ENCODE data around the gene KCP.

KCP gene

DNA sequence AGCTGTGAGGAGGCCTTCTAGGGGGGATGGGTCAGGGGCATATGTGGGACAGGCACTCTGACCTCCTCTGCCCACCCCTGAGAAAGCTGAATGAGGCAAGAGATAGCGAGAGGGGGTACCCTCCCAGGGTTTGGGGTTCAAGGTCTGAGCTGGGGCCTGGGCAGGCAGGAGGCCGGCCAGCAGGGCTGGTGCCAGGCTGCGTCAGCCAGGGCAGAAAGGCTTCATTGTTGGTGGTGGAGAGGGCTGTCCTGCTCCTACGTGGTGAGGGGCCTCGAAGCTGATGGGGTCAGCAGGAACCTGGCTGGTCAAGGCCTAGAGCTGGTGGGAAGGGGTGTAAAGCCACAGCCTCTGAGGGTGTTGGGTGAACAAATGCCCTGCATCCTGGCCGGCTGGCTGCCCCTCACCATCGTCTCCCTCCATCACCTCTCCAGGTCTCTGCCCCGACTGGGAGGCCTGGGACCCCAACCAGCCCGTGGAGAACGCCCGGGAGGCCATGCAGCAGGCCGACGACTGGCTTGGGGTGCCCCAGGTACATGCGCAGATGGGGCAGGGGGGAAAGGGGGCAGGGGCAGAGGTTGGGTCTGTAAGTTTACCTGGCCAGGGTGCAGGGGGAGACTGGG lies 73.7 kb downstream of the KCP start:
- DNase-seq: no peak

DNA sequence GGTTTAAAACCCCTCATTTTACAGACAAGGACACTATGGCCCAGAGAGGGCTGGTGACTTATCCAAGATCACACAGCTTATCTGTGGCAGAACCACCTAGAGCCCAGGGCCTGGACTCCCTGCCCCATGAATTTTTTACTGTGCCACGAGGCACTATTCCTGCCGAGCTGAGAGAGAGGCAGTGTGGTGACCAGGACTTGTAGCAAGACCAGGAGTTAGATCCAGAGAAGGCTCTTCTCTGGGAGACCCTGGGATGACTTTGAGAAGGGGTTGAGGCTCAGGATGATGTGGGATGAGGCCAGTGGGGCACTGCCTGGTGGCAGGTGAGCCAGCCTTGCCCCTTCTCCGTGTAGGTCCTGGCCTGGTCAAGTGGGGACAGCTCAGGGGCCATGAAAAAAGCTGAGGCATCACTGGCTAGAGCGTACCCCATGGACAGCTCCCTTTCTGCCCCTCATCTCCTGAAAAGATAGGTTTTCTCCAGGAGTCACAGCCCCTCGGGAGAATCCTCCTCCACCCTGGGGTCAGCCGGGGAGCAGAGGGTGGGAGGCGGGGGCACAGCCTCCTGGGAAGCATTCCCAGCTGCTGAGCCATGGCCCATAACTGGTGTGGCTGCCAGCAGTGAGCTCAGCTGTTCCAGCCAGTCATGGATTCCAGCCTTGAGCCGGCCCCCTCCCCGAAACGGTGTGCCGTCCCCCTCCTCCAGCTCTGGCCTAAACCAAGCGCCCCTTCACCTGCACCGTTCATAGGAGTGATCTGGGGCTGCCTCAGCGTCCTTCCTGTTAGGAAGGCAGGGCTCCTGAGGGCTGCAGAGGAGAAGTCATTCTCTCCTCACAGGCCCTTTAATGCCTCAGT lies 74.5 kb downstream of the KCP start:
- DNase-seq: peak; percentile 73

DNA sequence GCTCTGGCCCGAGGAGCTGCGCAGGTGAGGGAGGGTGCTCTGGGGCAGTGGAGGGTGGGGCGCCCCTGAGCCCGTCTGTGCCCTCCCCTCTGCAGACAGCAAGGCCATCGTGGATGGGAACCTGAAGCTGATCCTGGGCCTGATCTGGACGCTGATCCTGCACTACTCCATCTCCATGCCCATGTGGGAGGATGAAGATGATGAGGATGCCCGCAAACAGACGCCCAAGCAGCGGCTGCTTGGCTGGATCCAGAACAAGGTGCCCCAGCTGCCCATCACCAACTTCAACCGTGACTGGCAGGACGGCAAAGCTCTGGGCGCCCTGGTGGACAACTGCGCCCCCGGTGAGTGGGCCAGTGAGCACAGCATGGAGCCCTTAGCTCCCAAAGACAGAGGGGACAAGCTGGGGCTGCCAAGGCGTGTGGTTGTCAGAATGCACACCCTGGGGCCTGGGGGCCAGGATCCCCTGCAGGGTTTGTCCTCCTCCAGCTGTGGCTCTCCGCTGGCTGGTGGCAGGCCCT lies 75.2 kb downstream of the KCP start:
- DNase-seq: no peak

DNA sequence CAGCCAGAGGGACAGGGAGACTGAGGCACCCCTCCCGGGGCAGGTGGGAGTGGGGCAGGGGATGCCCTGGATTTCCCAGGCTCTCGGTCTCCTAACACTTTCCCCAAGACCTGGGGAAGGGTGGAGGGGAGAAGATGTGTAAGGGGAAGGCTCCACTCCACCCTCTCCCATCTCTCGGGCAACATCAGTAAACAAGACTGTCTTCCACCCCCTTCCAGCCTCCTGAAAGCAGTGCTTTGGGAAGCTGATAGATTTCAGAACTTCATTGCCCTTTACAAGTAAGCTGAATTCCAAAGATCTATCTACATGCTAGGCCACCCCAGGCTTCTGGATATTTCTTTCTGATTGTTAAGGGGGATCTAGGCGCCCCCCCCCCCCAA lies 76.6 kb downstream of the KCP start:
- no peak for DNase-seq

DNA sequence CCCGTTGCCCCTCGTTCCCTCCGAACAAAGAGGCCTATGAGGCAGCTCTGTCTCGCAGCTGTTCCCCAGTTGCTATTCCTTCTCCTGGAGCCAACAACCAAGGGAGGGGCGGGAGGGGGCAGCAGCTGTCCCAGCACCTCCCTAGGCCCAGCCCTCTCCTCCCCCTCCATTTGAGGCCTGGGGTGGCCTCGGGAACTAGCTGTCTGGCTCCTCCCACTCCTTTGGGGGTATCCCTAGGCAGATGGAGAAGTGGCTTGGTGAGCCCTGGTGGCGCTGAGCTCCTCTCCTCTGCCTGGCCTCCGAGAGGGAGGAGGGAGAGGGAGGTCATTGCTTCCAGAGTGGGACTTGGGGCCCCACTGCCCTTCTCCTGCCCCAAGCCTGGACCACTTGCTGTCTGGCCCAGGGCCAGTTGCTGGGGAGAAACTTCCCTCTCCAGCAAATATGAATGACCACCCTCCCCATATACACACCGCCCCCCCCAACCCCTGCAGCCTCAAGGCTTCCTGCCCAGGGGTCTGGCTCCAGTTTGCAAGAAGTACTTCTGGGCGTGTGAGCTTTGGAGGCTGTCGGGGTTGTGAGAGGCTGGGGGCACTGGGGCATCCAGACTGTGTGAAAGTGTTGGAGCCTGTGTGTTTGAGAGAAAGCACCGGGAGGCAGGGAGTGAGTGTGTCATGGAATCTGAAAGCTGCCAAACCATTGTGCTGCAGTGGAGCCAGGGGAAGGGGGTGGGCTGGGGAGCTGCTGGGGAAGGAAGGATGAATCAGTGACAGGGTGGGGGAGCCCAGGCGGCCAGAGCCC lies 77.2 kb downstream of the KCP start:
- peak; percentile 94 for DNase-seq

DNA sequence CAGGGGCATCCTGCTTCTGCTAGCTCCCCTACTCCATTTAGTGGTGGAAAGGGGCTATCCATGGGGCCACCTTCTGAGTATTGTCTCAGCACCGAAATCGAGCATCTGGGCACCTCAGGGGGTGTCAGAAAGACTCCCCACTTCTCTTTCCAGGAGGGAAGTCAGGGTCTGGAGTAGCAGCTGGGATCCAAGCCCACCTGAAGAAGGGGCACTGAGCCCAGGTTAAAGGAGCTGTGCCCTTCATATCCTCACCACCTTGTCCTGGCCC lies 77.7 kb downstream of the KCP start:
- DNase-seq: no peak

DNA sequence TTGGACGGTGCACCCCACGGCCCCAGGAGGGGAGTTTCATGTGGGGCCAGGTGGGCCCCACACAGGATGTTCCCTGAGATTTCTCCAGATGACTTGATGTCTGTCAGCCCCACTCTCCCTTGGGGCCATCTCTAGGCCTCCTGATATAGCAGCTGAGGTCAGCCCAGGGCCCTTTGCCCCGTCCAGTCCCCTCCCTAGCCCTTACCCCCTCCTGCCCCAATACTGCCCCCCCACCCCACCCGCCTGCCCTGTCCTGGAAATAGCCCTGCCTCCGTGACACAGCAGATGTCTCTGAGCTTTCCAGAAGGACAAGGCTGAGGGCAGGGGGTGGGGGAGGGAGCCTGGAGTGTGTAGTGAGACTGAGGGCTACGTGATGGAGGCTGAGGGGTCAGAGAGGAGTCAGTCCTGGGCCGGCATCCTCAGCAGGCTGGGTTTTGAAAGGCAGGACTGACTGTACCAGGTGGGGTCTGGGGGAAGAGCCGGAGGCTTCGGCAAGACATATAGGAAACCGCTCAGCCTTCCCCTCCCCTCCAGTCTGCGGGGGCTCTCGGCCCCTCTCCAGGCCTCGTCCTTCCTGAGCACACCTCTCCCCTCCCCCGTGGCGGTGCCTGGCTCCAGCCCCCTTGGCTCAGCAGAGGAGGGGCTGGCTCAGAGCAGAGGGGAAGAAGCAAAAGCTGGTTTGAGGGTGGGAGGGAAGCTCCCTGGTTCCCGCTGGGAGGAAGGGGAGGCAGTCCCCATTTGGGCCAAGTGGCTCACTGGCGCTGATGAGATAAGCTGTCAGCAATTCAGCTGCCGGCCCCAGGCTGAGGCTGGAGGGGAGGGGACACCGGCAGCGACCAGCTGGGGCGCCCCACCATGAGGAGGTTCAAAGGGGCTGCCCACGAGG lies 78.3 kb downstream of the KCP start:
- DNase-seq: peak; percentile 91

DNA sequence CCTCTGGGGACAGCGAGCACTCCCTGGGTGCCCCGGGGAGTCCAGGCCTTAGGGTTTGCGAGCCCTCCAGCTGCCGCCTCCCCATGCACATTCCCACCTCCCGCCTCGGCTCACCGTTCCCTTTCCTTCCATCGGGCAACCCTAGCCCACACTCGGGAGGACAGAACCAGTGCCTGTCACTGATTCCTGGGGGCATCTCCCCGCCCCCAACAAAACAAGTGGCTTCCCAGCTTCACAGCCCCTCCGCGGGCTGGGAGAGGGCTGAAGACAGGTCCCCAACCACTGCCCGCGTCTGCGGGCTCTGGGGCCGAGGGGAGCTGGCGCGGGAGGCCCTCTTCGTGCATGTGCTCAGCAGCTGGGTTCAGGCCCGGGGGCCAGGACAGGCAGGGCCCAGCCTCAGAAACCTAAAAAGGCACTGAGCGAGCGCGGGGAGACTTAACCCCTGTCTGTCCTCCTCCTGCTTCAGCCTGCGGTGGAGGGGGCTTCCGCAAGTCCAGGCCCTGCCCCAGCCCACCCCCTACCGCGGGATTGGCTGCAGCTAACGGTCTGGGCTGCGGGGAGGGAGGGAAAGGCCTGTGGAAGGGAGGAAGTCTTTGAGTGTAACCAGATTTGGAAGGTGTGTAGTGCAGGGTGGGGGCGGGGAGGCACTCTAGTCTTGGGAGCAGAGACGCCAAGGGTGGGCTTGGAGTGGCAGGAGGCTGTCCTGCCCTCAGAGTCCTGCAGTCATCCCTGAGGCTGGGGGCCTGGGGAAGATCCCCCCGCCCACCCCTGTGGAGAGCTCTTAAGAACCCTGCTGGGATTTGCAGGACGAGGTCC lies 79.1 kb downstream of the KCP start:
- peak; percentile 92 for DNase-seq

DNA sequence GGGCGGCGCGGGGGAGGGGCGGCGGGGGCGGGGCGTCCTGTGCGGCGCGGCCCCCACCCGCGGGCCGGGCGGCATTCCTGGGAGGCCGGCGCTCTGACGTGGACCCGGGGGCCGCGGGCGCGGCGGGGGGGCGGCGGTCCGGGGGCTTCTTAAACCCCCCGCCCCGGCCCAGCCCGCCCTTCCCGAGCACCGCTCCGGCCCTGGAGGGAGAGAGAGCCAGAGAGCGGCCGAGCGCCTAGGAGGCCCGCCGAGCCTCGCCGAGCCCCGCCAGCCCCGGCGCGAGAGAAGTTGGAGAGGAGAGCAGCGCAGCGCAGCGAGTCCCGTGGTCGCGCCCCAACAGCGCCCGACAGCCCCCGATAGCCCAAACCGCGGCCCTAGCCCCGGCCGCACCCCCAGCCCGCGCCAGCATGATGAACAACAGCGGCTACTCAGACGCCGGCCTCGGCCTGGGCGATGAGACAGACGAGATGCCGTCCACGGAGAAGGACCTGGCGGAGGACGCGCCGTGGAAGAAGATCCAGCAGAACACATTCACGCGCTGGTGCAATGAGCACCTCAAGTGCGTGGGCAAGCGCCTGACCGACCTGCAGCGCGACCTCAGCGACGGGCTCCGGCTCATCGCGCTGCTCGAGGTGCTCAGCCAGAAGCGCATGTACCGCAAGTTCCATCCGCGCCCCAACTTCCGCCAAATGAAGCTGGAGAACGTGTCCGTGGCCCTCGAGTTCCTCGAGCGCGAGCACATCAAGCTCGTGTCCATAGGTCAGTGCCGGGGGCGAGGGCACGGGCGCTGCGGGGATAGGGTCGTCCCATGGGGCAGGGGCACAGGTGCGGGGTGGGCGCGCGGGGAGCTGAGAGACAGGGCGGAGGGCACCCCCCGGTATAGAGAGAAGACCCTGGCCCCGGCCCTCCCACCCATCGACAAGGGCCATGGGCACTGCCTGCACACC lies 80.0 kb downstream of the KCP start, which contains the start of gene FLNC:
Gene FLNC (plus strand): TSS at position 176 of the 947 bp plus-strand sequence. CDS start 232 bp downstream, at position 408.
- DNase-seq: peak; percentile 86

DNA sequence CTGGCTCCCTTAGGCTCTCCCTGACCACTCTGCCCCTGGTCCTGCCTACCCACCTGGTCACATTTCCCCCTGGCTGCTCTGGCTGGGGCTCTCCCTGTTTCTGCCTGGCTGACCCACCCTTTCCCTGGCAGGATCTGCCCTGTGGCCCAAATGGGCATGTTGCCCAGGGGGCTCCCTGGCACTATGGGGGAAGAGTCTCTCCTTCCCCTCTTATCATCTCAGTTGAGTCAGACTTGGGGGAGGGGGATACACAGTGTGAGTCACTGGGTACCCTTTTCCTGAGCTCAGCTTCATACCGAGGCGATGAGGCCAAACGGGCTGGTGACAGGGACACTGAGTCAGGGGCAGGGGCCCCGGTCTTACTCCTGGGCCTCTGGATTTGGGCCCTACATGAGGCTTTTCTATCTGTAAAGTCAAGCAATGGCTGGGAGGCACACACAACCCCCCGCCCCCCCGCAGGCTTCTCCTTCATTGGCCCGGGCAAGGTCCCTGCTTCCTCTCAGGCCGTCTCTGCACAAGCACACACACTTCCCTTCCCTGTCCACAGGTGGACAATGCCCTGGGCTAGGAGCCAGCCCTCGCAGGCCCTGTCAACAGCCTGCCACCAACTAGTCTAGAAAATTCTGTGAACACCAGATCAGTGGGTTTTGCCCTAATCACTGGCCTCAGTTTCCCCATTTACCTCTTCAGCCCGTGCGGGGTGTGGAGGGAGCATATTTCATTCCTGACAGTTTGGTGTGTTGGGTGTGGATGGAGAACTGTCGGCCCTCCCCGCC lies 80.9 kb downstream of the KCP start:
- no peak for DNase-seq

DNA sequence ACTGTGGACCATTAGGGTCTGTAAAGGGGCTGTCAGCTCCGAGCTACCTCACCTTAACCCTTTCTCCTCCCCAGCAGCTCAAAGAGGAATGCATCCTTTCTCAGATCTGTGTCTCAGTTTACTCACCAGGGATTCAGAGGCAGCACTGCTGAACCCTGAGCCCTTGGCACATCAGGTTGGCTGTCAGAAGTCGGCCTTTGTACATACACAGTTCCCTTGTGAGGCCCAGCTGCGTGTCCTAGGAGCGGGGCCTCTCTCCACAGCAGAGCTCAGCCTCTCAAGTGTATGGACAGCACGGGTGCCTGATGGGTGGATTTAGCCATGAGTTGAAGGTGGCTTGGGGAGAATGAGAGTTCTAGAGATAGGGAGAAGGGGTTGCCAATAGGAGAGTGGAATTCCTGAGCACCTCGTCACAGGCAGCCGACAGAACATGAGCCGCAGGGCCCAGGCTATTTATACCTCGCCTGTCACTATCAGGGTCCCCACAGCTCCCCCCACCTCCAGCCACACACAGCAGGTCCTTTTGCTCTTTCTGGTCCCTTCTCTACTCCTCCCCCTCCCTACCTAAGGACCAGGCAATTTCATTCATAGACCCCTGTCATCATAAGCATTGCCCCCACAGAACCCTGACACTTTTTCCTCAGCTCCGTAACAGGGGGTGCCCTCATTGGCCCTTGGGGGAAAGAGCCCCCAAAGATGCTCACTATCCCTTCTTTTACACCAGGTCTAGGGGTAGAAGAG lies 82.4 kb downstream of the KCP start:
- no peak for DNase-seq

DNA sequence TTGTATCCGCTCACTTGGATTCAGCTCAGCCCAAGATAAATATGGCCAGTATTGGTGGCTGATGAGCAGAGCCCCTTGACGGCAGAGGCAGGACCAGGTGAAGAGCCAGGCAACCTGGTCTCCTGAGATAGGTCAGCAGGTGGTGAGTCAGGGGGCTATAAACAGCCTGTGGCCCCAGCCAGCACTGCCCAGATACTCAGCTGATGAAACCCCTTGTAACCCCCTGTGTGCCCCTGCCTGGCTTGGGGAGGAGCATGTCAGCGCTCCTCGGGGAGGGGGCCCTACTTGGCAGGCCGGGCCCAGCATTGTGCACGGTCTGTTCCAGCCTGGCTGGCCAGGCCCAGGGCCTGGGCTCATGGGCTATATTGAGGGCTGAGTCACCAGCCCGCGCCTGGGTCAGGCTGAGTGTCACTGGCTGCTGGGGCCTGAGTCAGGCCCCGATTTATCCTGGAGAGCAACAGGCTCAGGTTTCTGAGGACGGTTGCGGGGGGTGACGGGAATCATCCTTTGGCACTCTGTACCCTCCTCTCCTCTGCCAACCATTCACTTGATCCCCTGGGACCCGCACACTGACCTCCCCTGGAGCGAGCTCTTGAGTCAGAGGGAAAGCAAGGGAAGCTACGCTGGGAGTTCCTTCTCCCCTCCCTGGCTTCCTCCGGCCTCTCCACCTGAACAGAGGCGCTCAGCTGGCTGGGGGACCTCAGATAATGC lies 83.1 kb downstream of the KCP start:
- DNase-seq: peak; percentile 42

DNA sequence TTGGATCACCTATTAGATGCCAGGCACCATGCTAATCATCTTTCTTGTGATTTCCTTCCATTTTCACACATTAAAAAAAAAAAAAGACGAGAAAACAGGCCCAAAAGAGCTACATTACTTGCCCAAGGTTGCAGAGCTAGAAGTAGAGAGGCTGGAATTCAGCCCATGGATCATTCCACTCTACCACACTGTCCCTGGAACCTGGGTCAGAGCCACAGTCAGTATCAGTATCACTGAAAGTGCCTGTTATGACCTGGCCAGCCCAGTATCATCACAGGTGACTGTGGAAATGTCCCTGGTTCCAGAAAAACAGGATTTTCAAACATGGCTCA lies 83.6 kb downstream of the KCP start:
- no peak for DNase-seq
